MG63 (cell line): Measurements from ENCODE around the gene ZNF70. TPM values are rescaled to one million over a fixed set of nuclear protein-coding genes. Genes with fewer than 3 reads are reported as not detected.
"Not testable (repeated sequence)": the region's sequence is repeated elsewhere in the genome, so short reads cannot be mapped to it uniquely, and the experiment has no call there.

Experiments
- DNase-seq: peaks from one replicate; pipeline ENCODE4 v3.0.0-alpha.2; 2020
- H3K27me3 ChIP-seq: fragments of 250-450 bp; sonication (Bioruptor Pico); 2 replicates; pipeline ENCODE4 v1.5.1; 2020; ENCODE audit warnings: mild to moderate bottlenecking, moderate library complexity
- H3K36me3 ChIP-seq: fragments of 250-450 bp; sonication (Bioruptor Pico); 2 replicates; pipeline ENCODE4 v1.5.1; 2020; ENCODE audit warnings: mild to moderate bottlenecking, moderate library complexity
- H3K4me3 ChIP-seq: fragments of 250-450 bp; sonication (Bioruptor Pico); 2 replicates; pipeline ENCODE4 v1.5.1; 2020; ENCODE audit warnings: mild to moderate bottlenecking, moderate library complexity
- H3K9me3 ChIP-seq: fragments of 250-450 bp; sonication (Bioruptor Pico); 2 replicates; pipeline ENCODE4 v1.5.1; 2020; ENCODE audit warnings: mild to moderate bottlenecking, moderate library complexity
- total RNA-seq: library from RNA; depleted of rRNA; stranded (reverse); fragments of >200 nt; shearing (Covaris generic); gene quantifications from 2 replicates; pipeline ENCODE4 v1.2.3, GENCODE V29; 2014; ENCODE audit warnings: low replicate concordance

ZNF70 gene
- total RNA-seq, 1 experiment from 2014 or later, result 3.9 TPM

DNA sequence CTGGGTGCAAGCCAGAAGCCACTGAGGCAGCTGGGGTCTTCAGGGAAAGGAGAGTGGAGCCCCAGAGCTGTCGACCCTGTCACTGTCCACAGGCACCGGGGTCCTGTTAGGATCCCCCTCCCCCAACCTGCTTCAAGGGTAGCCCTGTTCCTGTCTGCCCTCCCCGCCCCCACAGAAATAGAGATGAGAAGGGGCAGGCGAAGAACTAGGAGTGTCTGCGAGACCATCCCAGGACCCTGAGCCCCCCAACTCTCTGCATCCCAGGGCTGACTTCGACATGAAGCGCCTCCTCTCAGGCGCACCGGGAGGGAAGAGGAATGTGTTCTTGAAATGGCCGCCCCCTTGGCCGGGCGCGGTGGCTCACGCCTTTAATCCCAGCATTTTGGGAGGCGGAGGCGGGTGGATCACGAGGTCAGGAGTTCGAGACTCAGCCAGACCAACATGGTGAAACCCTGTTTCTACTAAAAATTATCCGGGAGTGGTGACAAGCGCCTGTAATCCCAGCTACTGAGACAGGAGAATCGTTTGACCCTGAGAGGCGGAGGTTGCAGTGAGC is 607 bp upstream of the ZNF70 start:
- H3K9me3 ChIP-seq, result no peaks in the 10 kb centered on the region
- peak overlapping the region; percentile 84 for H3K4me3 ChIP-seq
- no peaks in the 10 kb centered on the region for H3K36me3 ChIP-seq
- no peaks in the 10 kb centered on the region for H3K27me3 ChIP-seq
- DNase-seq, result peak; percentile 27

DNA sequence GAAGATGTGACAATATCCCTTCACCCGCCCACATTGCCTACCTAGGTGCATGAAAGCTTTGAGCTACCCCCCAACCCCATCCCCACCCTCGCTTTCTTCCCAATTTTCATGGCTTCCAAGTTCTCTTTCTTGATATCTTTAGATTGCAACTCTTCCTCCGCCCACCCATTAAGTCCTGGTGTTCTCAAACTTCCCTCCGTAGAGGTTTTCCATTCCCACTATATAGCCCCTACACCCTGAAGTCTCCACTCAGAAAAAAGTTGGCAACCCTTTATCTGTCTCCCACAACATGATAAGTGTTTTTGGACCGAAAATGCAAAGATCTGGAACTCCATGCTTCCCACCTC is 572 bp downstream of the ZNF70 start:
- Histone ChIP-seq H3K9me3 (no peaks in the 10 kb centered on the region), H3K4me3 (peak overlapping the region; percentile 84), H3K27me3 (no peaks in the 10 kb centered on the region), H3K36me3 (no peaks in the 10 kb centered on the region)
- DNase-seq, result no peak

DNA sequence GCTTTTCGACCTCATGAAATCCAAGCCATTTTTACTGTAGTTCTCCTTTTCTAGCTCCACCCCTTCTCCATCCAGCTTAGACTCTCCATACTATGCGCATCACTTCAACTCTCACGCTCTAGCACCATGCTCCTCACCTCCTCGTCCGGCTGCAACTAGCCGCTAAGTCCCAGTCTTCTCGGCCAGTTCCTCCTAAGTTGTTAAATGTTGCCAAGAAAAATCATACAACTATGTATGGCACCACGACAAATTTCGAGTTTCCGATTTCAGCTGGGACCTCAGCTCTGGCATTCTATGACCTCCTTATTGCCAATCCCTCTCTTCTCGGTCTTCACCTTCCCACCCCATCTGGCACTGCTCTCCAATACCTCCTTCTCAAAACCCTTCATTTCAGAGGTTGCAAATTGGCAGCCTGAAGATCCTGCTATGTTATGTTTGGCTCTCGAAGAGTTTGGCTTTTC is 1.0 kb downstream of the ZNF70 start:
- no peaks in the 10 kb centered on the region; the same call in 1 of the 2 replicates for H3K36me3 ChIP-seq
- H3K27me3 ChIP-seq, result no peaks in the 10 kb centered on the region
- no peaks in the 10 kb centered on the region for H3K9me3 ChIP-seq
- DNase-seq, result peak; percentile 26
- peak overlapping the region; percentile 84 for H3K4me3 ChIP-seq

DNA sequence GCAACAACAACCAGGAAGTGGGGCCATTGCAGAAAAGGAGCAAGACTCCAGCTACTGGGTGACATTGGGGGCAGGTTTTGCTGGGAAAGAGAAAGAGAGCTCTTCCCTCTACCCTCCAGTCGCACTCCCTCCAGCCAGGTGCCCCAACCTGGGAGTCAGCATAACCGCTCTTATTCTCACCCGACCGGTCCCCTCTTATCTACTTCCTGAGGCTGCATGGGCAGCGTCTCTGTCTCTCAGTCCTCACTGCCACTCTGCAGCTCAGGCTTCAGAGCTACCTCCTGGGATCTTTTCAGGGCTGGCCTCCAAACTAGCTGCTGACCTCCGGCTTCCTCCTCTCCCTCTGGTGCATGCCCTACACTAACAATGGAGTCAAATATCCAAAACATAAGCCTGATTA is 5.1 kb downstream of the ZNF70 start:
- no peak overlapping the region for H3K4me3 ChIP-seq
- no peaks in the 10 kb centered on the region for H3K9me3 ChIP-seq
- no peak for DNase-seq
- no peaks in the 10 kb centered on the region for H3K27me3 ChIP-seq
- peaks cover 9% of the 10 kb centered on the region for H3K36me3 ChIP-seq

DNA sequence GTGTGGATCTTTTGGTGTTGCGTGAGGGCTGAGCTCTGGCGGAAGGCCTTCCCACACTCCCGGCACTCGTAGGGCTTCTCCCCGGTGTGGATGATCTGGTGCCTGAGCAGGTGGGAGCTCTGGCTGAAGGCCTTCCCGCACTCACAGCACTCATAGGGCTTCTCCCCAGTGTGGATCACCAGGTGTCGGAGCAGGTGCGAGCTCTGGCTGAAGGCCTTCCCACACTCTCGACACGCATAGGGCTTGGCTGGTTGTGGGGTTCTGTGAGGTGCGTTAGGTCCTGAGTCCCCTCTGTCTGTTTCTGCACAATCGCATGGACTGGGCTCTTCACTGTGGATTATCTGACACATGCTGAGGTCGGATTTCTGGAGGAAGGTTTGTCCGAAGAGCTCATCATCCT is 6.4 kb downstream of the ZNF70 start:
- DNase-seq, result no peak
- Histone ChIP-seq H3K4me3 (no peak overlapping the region), H3K36me3 (peaks cover 9% of the 10 kb centered on the region), H3K27me3 (no peaks in the 10 kb centered on the region), H3K9me3 (no peaks in the 10 kb centered on the region)

GRCh38 chr22:23744001-23744400 is 6.9 kb downstream of the ZNF70 start:
- Histone ChIP-seq H3K4me3 (no peak overlapping the region), H3K36me3 (peaks cover 9% of the 10 kb centered on the region), H3K9me3 (no peaks in the 10 kb centered on the region), H3K27me3 (no peaks in the 10 kb centered on the region)
- no peak for DNase-seq

GRCh38 chr22:23743303-23743705 is 7.6 kb downstream of the ZNF70 start:
- H3K36me3 ChIP-seq, result peaks cover 9% of the 10 kb centered on the region
- H3K9me3 ChIP-seq, result no peaks in the 10 kb centered on the region
- no peak for DNase-seq
- no peaks in the 10 kb centered on the region for H3K27me3 ChIP-seq
- H3K4me3 ChIP-seq, result no peak overlapping the region

DNA sequence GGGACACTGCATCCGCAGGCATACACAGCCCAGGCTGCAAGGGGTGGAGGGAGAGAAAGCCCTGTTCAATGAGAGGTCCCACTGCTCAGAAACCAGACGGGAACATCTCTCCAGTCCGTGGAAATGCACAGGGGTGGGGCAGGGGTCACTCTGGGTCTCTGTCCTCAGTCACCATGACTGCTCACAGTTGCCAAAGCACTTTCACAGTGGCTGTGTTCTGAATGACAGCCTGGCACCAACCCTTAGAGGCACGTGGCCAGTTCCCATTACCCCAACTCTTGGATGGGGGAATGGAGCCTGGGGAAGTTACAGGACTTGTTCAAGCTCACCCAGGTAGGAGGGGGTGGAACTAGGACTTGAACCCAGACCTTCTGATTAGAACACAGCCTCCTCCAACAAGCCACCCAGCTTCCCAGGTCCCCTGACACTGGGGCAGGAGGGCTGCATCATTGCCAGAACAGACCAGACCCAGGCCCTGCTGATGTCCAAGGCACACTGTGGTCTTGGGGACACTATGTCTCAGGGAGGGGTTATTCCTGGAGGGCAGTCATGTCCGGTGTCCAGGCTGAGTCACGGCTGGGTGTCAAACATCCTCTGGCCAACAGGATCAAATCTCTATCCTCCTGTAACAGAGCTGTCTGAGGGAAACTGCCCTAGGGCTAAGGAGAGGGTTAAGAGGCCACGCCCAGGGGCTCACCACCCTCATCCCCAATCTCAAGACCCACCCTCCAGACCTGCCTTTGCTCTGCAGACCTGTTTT is 8.2 kb downstream of the ZNF70 start:
- peaks cover 9% of the 10 kb centered on the region for H3K36me3 ChIP-seq
- H3K27me3 ChIP-seq, result no peaks in the 10 kb centered on the region
- H3K4me3 ChIP-seq, result no peak overlapping the region
- DNase-seq, result no peak
- no peaks in the 10 kb centered on the region for H3K9me3 ChIP-seq

DNA sequence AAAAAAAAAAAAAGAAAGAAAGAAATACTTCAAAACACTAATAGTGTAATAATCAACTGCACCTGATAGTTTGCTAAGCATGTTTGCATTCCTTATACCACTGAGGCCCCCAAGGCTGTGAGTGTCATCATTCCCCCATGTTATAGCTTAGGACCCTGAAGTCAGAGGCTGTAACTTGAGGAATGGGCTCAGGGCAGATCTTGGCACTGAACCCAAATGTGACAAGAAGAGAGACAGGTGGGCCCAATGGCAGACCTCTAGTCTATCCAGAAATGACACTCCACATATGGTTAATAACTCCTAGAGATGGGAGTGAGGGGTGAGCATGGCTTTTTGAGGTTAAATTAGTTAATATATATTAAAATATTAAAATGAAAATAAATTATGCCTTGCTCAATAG is 13.2 kb downstream of the ZNF70 start:
- Histone ChIP-seq H3K4me3 (no peak overlapping the region), H3K27me3 (no peaks in the 10 kb centered on the region), H3K36me3 (no peaks in the 10 kb centered on the region), H3K9me3 (no peaks in the 10 kb centered on the region)
- DNase-seq, result no peak

DNA sequence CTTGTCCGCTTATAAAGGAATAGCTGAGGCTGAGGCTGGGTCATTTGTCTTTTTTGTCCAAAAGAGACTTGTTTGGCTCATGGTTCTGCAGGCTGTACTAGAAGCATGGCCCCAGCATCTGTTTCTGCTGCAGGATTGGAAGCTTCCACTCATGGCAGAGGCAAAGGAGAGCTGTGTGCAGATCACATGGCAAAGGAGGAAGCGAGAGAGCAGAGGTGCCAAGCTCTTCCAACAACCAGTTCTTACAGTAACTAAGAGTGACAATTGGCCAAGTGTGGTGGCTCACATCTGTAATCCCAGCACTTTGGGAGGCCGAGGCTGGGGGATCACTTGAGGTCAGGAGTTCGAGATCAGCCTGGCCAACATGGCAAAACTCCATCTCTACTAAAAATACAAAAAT is 22.8 kb downstream of the ZNF70 start:
- H3K36me3 ChIP-seq, H3K9me3 ChIP-seq, H3K27me3 ChIP-seq, DNase-seq, H3K4me3 ChIP-seq: not testable (repeated sequence)

GRCh38 chr22:23722724-23723123 is 28.2 kb downstream of the ZNF70 start:
- Histone ChIP-seq H3K9me3 (no peaks in the 10 kb centered on the region), H3K4me3 (no peak overlapping the region), H3K27me3 (no peaks in the 10 kb centered on the region), H3K36me3 (no peaks in the 10 kb centered on the region)
- no peak for DNase-seq

DNA sequence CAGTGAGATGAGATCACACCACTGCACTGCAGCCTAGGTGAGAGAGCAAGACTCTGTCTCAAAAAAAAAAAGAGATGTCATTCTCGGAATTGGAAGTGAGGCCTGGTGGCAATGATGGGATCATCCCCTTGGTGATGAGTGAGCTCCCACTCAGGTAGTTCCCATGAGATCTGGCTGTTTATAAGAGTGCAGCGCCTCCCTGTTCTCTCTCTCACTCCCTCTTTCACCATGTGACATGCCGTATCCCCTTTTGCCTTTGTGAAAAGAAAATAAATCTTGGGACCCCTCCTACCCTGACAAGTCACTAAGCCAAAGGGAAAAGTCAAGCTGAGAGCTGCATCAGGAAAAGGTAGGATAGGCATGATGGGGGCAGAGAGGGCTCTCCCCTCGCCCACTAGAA is 28.8 kb downstream of the ZNF70 start:
- Histone ChIP-seq H3K9me3 (no peaks in the 10 kb centered on the region), H3K27me3 (no peaks in the 10 kb centered on the region), H3K4me3 (no peak overlapping the region), H3K36me3 (no peaks in the 10 kb centered on the region)
- no peak for DNase-seq

DNA sequence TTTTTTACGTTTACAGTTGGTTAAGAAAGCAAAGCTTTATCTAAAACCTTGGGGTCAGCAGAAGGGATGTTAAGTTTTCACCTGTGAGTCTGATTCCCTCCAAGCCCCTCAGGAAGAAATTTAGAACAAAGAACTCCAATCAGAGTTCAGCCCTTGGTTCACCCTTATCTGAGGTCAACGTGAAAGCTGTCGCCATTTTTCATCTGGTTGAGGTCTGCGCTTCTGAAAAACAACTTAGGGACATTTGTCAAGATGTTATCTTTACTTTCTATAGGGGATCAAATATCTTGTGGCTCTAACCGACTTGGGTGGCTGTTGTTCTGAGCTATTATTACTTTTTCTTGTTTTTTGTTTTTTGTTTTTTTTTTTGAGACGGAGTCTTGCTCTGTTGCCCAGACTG is 30.1 kb downstream of the ZNF70 start:
- H3K27me3 ChIP-seq, result no peaks in the 10 kb centered on the region
- no peaks in the 10 kb centered on the region for H3K9me3 ChIP-seq
- H3K4me3 ChIP-seq, result no peak overlapping the region
- no peaks in the 10 kb centered on the region; the same call in 1 of the 2 replicates for H3K36me3 ChIP-seq
- DNase-seq, result no peak

DNA sequence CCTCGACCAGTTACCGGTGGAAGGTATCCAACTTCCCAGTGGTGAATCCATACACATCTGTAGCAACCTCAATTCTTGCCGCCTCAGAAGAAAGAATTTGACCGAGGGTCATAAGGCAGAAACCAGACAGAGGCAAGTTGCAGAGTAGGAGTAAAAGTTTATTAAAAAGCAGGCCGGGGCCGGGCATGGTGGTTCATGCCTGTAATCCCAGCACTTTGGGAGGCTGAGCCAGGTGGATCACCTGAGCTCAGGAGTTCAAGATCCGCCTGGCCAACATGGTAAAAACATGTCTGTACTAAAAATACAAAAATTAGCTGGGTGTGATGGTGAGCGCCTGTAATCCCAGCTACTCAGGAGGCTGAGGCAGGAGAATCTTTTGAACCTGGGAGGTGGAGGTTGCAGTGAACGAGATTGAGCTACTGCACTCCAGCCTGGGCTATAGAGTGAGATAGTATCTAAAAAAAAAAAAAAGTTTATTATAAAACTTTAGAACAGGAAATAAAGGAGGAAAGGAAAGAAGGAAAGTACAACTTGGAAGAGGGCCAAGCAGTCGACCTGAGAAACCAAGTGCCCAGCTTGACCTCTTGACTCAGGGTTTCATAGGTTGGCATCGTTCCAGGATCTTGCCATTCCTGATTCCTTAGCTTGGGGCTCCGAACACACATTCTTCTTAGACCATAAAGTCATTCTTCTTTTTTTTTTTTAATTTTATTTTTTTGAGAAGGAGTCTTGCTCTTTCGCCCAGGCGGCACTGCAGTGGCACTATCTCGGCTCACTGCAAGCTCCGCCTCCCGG is 32.3 kb downstream of the ZNF70 start:
- Histone ChIP-seq H3K27me3 (no peaks in the 10 kb centered on the region), H3K36me3 (peaks cover 6% of the 10 kb centered on the region), H3K9me3 (no peaks in the 10 kb centered on the region), H3K4me3 (no peak overlapping the region)
- DNase-seq, result no peak

DNA sequence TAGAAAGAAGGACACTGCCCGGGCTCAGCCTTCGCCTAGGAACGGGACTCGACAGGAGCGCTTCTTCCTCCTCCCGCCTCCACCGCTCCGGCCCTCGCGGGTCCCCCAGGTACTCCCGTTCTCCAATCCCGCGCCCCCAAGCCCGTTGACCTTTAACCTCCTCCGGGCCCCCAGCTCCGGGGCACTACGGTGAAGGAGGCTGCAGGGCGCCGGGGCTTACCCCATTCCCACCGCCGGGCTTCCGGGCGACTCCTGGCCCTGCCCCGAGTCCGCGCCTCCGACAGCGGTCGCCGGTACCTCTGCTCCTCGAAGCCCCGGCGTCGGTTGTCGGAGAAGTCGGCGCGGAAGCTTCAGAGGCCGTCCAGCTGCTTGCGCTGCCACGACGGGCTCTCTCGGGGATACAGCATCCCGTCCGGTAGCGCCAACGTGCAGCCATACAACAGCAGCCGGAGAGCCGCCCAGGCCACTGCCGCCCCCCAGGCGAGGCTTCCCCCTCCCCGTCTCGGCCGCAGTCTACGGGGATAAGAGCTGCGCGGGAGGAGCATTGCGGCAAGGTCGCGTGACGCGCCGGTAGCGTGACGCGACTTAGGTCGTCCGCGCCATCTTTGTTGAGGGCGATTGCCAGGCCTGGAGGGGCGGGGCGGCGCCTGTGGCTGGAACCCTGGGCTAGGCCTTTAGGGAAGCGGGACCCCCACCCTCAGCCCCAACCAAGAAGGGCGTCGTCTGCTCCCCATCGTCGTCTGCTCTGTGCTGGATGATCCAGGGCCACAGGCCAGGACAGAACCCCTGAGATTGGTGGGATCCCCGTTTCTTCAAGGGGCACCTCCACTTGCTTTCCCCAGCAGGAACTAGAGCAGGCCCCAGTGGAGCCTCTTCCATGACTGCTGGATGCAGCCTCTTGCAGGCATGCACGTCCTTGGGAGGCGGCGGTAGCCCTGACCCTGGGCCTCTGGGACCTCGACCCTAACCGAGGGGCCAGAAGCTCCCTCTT is 33.8 kb downstream of the ZNF70 start:
- Histone ChIP-seq H3K27me3 (no peaks in the 10 kb centered on the region), H3K36me3 (peaks cover 10% of the 10 kb centered on the region), H3K4me3 (peak overlapping the region; percentile 90), H3K9me3 (no peaks in the 10 kb centered on the region)
- DNase-seq, result peak; percentile 81

- DNase-seq, result no peak
- H3K9me3 ChIP-seq, result no peaks in the 10 kb centered on the region
- H3K4me3 ChIP-seq, result peak overlapping the region; percentile 90
- no peaks in the 10 kb centered on the region for H3K27me3 ChIP-seq
- H3K36me3 ChIP-seq, result peaks cover 10% of the 10 kb centered on the region
Measured at GRCh38 chr22:23715806-23716375, 35.0 kb downstream of the ZNF70 start.
